Osteocyte (in vitro differentiated cells): ENCODE measurements around the gene TIFAB. TPM values are rescaled to one million over a fixed set of nuclear protein-coding genes. Genes with fewer than 3 reads are reported as not detected.

Experiments
- DNase-seq: peaks from one replicate; pipeline ENCODE4 v3.0.0; 2021; ENCODE audit warnings: mixed read lengths; ENCODE audit not compliant: unreplicated experiment; ENCODE audit errors: extremely low spot score
- H3K27ac Mint-ChIP-seq: one replicate; pipeline ENCODE4 v1.8.0; 2021; ENCODE audit warnings: mild to moderate bottlenecking, mixed read lengths; ENCODE audit not compliant: unreplicated experiment
- H3K27me3 Mint-ChIP-seq: one replicate; pipeline ENCODE4 v1.8.0; 2021; ENCODE audit warnings: mixed read lengths; ENCODE audit not compliant: unreplicated experiment
- H3K36me3 Mint-ChIP-seq: one replicate; pipeline ENCODE4 v1.8.0; 2021; ENCODE audit warnings: mixed read lengths; ENCODE audit not compliant: unreplicated experiment
- H3K4me1 Mint-ChIP-seq: one replicate; pipeline ENCODE4 v1.8.0; 2021; ENCODE audit warnings: mixed read lengths; ENCODE audit not compliant: unreplicated experiment
- H3K4me3 Mint-ChIP-seq: one replicate; pipeline ENCODE4 v1.8.0; 2021; ENCODE audit warnings: mild to moderate bottlenecking, moderate library complexity, mixed read lengths; ENCODE audit not compliant: unreplicated experiment
- H3K9me3 Mint-ChIP-seq: one replicate; pipeline ENCODE4 v1.8.0; 2021; ENCODE audit warnings: mixed read lengths; ENCODE audit not compliant: unreplicated experiment
- total RNA-seq: library from RNA; stranded (reverse); gene quantifications from 2 replicates; pipeline ENCODE4 v1.2.1, GENCODE V29; 2021
- TF ChIP-seq, protein P1 (sequence below): fragments of 200-600 bp; sonication (generic); IDR thresholded peaks from 2 replicates; pipeline ENCODE4 v1.5.0; 2021; ENCODE audit warnings: antibody characterized with exemption, mild to moderate bottlenecking, moderate library complexity

Gene TIFAB
- total RNA-seq, 1 donor from 2014 or later = not detected

DNA sequence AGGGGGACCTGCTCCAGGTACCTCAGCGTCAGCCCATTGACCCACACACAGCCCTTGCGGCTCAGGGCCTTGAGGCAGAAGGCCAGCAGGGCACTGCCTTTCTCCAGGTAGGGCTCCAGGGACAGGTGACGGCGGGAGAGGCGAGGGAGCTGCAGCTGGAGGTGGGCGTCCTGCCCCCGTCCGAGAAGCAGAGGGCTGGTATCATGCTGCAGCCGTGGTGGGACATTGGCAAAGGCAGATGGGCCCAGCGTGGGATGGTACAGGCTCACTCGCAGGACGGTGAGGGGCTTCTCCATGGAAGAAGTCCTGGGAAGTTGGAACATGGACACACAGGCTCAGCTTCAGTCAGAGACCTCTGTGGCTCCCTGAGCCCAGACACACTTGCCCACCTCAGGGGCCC, 2.5 kb downstream of the TIFAB start:
- no peak overlapping the region for H3K4me3 Mint-ChIP-seq
- H3K27ac Mint-ChIP-seq = no peak overlapping the region
- TF ChIP-seq, protein P1, sequence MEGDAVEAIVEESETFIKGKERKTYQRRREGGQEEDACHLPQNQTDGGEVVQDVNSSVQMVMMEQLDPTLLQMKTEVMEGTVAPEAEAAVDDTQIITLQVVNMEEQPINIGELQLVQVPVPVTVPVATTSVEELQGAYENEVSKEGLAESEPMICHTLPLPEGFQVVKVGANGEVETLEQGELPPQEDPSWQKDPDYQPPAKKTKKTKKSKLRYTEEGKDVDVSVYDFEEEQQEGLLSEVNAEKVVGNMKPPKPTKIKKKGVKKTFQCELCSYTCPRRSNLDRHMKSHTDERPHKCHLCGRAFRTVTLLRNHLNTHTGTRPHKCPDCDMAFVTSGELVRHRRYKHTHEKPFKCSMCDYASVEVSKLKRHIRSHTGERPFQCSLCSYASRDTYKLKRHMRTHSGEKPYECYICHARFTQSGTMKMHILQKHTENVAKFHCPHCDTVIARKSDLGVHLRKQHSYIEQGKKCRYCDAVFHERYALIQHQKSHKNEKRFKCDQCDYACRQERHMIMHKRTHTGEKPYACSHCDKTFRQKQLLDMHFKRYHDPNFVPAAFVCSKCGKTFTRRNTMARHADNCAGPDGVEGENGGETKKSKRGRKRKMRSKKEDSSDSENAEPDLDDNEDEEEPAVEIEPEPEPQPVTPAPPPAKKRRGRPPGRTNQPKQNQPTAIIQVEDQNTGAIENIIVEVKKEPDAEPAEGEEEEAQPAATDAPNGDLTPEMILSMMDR = no peak
- no peaks in the 10 kb centered on the region for H3K9me3 Mint-ChIP-seq
- H3K36me3 Mint-ChIP-seq = no peaks in the 10 kb centered on the region
- no peaks in the 10 kb centered on the region for H3K4me1 Mint-ChIP-seq
- peaks cover 26% of the 10 kb centered on the region for H3K27me3 Mint-ChIP-seq
- DNase-seq = no peak

DNA sequence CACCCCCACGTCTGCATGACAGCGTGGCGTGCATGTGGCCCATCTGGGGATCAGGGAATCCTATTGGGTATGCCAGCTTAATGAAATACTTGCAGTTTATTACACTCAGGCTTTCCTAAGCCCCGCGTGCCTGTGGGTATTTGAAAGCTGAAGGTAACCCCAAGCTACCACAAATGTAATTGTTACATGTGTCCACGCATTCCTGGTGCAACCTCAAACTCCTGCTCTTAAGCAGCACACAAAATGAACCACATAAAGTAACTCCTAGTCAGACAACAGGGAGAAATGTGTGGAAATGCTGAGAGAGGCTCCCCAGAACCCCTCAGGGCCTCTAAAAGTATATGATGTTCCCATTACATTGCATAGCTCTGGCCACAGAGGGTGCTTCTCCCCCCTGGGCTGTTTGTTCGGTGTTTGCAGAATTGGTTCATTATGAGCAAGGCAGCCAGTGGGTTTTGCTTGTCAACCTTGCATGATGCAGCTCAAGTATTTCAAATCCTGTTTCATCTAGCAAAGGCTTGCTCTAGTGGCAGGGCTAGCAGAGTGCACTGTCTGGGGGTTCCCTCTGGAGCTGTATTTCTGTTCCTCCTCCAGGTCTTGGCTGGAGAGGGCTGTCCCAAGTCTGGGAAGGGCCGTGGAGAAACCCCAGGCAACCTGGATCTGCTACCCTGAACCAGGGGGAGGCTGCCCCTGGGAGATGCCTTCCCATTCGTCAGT, 3.2 kb downstream of the TIFAB start:
- peaks cover 25% of the 10 kb centered on the region for H3K27me3 Mint-ChIP-seq
- TF ChIP-seq, protein P1 = no peak
- no peak overlapping the region for H3K4me3 Mint-ChIP-seq

DNA sequence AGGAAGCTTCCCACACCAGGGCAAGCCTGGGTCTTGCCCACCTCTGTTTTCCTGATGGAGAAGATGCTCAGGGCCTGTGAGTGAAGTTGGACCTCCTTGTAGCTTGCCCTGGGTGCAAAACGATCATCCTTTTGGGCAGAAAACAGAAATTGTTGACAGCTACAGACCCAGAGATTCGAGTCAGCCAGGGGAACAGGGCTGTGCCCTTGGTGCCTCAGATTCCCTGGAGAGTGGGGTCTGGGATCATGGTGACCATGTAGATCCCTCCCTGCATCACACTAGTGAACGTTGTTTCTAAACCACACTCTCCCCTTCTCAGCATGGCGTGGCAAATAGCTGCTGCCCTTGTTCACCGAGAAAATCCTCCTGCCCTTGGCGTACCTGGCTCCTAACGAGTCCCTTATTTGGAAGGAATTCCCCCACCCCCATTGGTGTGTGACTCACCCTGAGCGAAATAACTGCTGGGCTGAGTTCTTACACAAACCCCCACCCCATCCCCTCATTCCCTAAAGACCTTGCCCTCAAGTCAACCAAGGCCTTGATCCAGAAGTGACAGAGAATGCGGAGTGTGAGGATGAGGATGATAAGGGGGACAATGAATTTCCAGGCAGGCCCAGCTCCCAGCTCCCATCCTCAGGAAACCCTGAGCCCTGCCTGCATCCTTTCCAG, 3.9 kb downstream of the TIFAB start:
- no peak overlapping the region for H3K4me3 Mint-ChIP-seq
- H3K27ac Mint-ChIP-seq = no peak overlapping the region
- TF ChIP-seq, protein P1 = no peak
- H3K9me3 Mint-ChIP-seq = no peaks in the 10 kb centered on the region
- no peak for DNase-seq
- no peaks in the 10 kb centered on the region for H3K4me1 Mint-ChIP-seq
- H3K36me3 Mint-ChIP-seq = no peaks in the 10 kb centered on the region
- peaks cover 20% of the 10 kb centered on the region for H3K27me3 Mint-ChIP-seq

More for the DNA sequence above, 3.2 kb downstream of the TIFAB start:
- H3K9me3 Mint-ChIP-seq = no peaks in the 10 kb centered on the region
- no peaks in the 10 kb centered on the region for H3K4me1 Mint-ChIP-seq
- no peak for DNase-seq
- H3K27ac Mint-ChIP-seq = no peak overlapping the region
- H3K36me3 Mint-ChIP-seq = no peaks in the 10 kb centered on the region

GRCh38 chr5:135447298-135447929, 4.7 kb downstream of the TIFAB start, which contains the start of gene DCANP1:
TSS of gene DCANP1 (minus strand) at chr5:135447348. CDS start at chr5:135447108, 240 bp downstream.
- Mint-ChIP-seq H3K9me3 (no peaks in the 10 kb centered on the region), H3K4me3 (no peak within 1 kb of the TSS), H3K4me1 (no peaks in the 10 kb centered on the region), H3K27me3 (peaks cover 16% of the 10 kb centered on the region), H3K36me3 (no peaks in the 10 kb centered on the region), H3K27ac (no peak within 1 kb of the TSS)
- TF ChIP-seq, protein P1 = no peak
- no peak for DNase-seq

DNA sequence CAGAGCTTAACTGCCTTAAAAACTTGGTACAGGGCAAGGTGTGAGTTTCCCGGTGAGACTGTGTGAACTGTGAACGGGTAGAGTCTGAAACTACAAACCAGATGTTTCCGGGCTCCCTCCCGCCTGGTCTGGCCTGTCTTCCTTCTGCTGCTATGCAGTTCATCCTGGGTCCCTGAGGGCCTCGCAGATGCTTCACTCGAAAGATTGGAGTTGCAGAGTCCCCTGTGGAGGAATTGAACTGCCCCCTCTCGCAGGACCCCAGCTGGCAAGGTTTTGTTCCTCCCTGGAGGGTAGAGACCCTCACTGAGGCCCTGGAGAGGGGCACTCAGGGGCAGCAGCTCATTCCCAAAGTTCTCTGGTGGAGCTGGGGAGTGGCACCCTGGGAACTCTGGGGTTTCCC, 5.5 kb downstream of the TIFAB start:
- H3K36me3 Mint-ChIP-seq = no peaks in the 10 kb centered on the region
- no peak for DNase-seq
- H3K27ac Mint-ChIP-seq = no peak overlapping the region
- no peaks in the 10 kb centered on the region for H3K4me1 Mint-ChIP-seq
- H3K4me3 Mint-ChIP-seq = no peak overlapping the region
- TF ChIP-seq, protein P1 = no peak
- H3K9me3 Mint-ChIP-seq = no peaks in the 10 kb centered on the region
- H3K27me3 Mint-ChIP-seq = peaks cover 11% of the 10 kb centered on the region
